ENCODE results near the gene SLN. TPM values are rescaled to one million over a fixed set of nuclear protein-coding genes. Genes with fewer than 3 reads are reported as not detected.

SLN gene
- total and polyA plus RNA-seq, 9 of the 15 experiments (the other 6 are each of a cell fraction or from before 2014, with no cell fraction given), result not detected

GRCh38 chr11:107719073-107719472 lies 7.2 kb upstream of the SLN start:
- H3K79me2 ChIP-seq (ENCODE audit: control insufficient read depth, insufficient read depth, low read length), result no peaks in the 10 kb centered on the region
- no peaks in the 10 kb centered on the region for H3K36me3 ChIP-seq (ENCODE audit: control insufficient read depth, insufficient read depth, low read length)
- no peaks in the 10 kb centered on the region for H3K9me1 ChIP-seq (ENCODE audit: control insufficient read depth, insufficient read depth, low read length)
- in situ Hi-C loops (cut with MboI) (no loop called here), intact Hi-C loops (cut with micrococcal nuclease) (no loop called here)
- H4K20me1 ChIP-seq (replicated peaks; ENCODE audit: control insufficient read depth, insufficient read depth, low read length), result no peaks in the 10 kb centered on the region
- H2AFZ ChIP-seq (ENCODE audit: low read depth, low read length), result no peak overlapping the region
- no TSS peak for BruUV-seq (replicated peaks)
- no peak overlapping the region for H3K27ac ChIP-seq (ENCODE audit: extremely low read depth, low read depth, low read length)
- peaks cover 7 to 9% of the 10 kb centered on the region in 2 experiments; a peak in 3 of 5 replicates for H3K27me3 ChIP-seq (ENCODE audit: control insufficient read depth in 2 of 2, insufficient read depth in 2 of 2, low read length in 2 of 2)
- ChIA-PET CTCF (ENCODE audit: low intra/inter-chr PET ratio) (no interaction called here), POLR2A (no interaction called here)
- ATAC-seq (no peak), FAIRE-seq (no peak), DNase-seq (ENCODE audit: extremely low read depth in 1 of 4, low spot score in 3 of 4) (no peak)
- no peak overlapping the region for H3K4me3 ChIP-seq
- H3K4me2 ChIP-seq (ENCODE audit: insufficient read depth, low read length), result no peak overlapping the region
- H3K9me3 ChIP-seq (replicated peaks; ENCODE audit: control insufficient read depth, insufficient read depth, low read depth, low read length), result no peaks in the 10 kb centered on the region; the same call in 1 of the 2 replicates
- WGBS (ENCODE audit: insufficient coverage, low coverage, missing lambda C conversion rate), result 0% methylated on average over 3 of the region's 3 CpGs
- no peaks in the 10 kb centered on the region for H3K4me1 ChIP-seq (replicated peaks in 1 of 2; ENCODE audit: control insufficient read depth in 2 of 2, insufficient read depth in 2 of 2, low read length in 2 of 2)
- no peak overlapping the region for H3K9ac ChIP-seq (ENCODE audit: insufficient read depth in 1 of 2, low read depth in 2 of 2, low read length in 2 of 2)
- TF ChIP-seq TAF15 (IDR thresholded peaks at IDR 0.05; ENCODE audit: low read depth, low read length) (no peak), GTF2F1 (IDR thresholded peaks at IDR 0.05; ENCODE audit: low read depth, low read length) (no peak), BCLAF1 (IDR thresholded peaks at IDR 0.05; ENCODE audit: borderline replicate concordance in 1 of 2, control insufficient read depth in 1 of 2, low read depth in 2 of 2, low read length in 1 of 2) (no peak), IRF9 (tag; IDR thresholded peaks at IDR 0.05) (no peak), MYC (IDR thresholded peaks at IDR 0.05; ENCODE audit: low read depth, low read length) (no peak), MYC (CRISPR knock-in tag; IDR thresholded peaks at IDR 0.05; ENCODE audit: borderline replicate concordance, low read depth) (no peak), ZNF24 (IDR thresholded peaks at IDR 0.05) (no peak), THRA (IDR thresholded peaks at IDR 0.05) (no peak), RFX1 (IDR thresholded peaks at IDR 0.05) (no peak), ARID4B (CRISPR knock-in tag; IDR thresholded peaks at IDR 0.05) (no peak), SIN3A (IDR thresholded peaks at IDR 0.05; ENCODE audit: borderline replicate concordance in 2 of 2, control insufficient read depth in 1 of 2, low read depth in 2 of 2, low read length in 2 of 2) (no peak)
